DMS53 treated with DMSO at 0.1 percent for 48 hours (cell line): ENCODE results near the gene RPE.
A peak's percentile ranks its signal among the peaks of the same experiment; 100 is the strongest.

Experiments used
- DNase-seq: peaks from one replicate; lab custom pipeline; 2025; ENCODE audit not compliant: unreplicated experiment; lab: John Stamatoyannopoulos, UW

RPE gene

DNA sequence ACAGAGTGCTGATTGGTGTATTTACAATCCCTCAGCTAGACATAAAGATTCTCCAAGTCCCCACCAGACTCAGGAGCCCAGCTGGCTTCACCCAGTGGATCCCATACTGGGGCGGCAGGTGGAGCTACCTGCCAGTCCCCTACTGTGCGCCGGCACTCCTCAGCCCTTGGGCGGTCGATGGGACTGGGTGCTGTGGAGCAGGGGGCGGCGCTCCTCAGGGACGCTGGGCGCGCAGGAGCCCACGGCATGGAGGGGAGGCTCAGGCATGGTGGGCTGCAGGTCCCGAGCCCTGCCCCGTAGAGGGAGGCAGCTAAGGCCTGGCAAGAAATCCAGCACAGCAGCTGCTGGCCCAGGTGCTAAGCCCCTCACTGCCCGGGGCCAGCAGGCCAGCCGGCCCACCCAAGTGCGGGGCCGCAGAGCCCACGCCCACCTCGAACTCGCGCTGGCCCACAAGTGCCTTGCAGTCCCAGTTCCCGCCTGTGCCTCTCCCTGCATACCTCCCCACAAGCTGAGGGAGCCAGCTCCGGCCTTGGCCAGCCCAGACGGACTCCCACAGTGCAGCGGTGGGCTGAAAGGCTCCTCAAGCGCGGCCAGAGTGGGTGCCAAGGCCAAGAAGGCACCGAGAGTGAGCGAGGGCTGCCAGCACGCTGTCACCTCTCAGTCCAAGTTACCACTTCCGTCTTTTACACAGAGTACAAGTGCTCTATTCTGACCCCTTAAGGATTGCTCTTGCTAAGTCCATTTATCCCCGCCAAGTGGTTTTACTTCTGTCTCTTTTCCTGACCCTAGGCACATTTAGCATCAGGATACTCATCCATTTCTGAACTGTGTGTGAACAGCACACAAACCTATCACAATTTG, 1.7 kb upstream of the RPE start:
- no peak for DNase-seq

DNA sequence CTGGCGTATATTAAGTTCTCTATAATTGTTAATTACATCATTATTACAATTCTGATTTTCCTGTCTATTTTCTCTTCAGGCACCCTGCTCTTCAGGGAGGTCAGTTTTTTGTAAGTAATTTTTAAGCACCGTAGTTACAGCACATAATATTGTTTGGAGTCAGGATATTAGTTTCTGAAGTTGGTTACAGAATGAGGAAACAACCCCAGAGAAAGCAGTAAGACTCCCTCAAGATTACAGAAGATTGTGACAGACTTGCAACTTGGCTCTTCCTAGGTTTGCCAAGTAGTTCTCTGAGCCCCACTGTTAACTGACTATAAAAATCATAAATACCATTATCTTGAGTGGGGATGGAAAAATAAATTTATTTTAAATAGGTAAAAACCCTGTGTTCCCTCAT, 921 bp downstream of the RPE start:
- DNase-seq: no peak

DNA sequence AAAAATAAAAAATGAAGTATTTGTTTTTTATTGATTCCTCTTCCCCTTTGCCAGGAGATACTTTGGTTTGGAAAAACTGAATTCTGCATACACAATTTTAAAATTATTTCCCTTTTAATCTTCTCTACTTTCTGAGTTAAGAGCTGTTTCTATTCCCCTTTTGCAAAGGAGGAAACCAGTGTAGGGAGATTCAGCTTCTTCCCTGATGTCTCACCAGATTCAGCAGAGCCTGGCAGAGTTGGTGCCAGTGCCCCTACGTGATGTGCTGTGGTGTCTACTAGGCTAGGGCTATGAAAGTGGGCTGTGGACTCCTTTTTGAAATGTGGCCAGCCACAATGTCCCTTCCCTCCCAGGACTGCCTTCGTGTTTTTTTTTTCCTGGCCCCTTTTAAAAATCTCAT, 2.4 kb downstream of the RPE start:
- DNase-seq: no peak

DNA sequence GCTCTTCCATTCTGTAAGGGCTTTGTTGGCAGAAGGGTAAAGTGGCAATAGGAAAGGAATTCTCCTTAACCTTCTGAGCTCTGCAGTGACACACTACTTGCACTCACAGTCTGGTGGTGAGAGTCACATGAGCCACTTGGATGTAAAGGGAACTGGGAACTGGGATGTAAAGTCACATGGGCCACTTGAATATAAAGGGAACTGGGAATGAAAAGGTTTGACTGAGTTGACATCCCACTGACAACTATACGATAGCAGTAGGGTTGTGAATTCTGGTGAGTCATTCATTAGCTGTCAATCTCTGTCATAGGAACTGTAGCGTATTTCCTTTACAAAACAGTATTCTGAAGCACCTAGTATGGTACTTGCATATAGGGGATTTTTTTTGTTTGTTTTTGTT, 5.5 kb downstream of the RPE start:
- DNase-seq: no peak

DNA sequence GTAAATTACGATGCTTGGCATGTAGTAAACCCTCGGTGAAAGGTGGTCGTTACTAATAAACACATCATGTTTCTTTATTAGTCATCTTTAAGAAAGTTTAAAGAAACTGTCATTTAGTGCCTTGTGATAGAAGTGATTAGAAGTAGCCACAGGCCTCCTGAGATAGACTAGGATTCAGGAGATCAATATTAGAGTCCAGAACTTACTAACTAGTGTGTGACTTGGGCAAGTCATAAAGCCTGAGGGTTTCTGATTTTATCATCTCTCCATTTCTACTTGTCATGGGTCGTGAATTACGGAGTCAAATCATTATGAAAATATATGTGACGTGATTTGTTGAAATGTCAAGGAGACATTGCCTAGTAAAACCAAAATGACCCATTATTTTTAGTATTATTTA, 6.7 kb downstream of the RPE start:
- no peak for DNase-seq

DNA sequence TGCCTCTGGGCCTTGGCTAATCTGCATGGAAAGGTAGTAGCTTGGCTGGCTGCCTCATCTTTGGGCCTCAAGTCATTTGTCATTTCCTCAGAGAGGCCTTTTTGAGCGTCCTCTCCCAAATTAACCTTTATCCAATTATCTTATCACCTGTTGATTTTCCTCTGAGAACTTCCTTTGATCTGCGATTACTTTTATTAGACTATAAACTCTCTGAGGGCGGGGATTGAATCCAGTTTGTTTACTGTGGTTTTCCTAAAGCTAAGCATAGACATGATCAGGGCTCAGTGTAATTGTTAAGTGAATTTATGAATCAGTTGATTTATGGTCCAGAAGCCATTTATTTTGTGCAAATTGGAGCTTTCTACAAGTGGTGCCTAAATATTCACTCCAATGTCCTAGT, 7.5 kb downstream of the RPE start:
- no peak for DNase-seq

DNA sequence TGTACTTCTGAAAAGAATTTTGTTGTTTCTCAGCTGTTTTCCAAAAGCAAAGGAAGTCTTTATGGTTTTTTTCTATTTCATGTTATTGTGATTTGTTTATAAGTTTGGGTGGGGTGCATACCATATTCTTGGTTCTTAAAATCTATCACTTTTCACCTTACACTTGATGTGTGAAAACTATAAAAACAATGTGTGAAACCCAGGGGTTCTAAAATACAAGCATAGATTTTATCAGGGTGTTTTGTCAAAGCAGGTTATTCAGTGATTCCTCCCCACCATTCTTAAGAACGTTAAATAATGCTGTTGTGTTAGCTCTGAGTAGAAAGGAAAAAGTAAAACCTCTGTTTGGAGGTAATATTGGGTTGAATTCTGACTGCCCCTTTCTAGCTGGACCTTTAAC, 17.7 kb downstream of the RPE start:
- no peak for DNase-seq

DNA sequence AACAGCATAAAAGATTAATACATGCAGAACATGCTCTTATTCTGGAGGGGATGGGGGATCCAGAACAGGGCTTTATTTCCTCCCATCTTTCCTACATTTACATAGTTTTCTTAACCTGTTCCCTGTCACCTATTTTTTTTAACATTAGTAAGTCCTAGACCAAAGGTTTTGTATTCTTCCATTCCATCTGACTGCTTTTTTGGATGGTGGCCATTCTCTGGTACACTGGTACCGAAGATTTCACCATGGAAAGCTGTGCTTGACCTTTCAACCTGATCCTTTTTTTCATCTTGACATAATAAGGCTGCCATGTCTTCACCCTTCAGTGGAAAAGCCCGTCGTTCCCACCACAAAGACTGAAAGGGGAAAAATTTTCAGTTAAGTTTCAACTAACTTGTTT, 20.4 kb downstream of the RPE start:
- no peak for DNase-seq

DNA sequence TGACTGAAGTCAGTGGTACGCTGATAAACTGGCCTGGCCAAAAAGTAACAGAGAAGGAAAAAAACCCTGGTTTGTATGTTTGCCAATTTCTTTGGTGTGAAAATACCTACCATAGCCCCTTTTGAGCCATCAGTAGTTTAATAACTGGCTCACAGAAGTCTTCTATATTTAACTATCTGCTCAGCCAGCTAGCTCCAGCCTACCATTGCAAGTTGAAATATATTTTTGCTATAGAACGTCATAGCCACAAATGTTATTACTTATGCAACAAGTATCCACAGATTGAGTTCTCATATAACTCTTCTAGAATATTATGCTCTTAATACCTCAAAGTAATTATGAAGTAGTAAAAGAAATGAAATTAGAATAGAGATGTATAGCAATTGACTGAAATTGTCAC, 25.2 kb downstream of the RPE start:
- no peak for DNase-seq

DNA sequence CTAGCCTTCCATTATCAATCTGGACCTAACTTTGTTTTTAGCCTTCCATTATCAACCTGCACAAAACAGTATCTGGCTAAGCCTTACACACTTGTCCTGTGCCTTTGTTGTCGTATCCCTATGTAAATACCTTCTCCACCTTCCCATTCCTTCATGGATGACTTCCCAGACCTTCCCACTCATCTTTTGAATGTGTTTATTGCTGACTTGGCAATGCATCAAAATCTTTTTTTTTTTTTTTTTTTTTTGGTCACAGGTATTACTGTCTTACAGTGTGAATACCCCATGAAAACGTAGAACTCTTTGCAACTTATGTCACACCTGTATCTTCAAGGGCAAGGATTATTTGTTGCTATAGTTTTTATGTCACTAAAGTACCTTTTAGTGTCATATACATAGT, 25.7 kb downstream of the RPE start:
- DNase-seq: peak; percentile 12

DNA sequence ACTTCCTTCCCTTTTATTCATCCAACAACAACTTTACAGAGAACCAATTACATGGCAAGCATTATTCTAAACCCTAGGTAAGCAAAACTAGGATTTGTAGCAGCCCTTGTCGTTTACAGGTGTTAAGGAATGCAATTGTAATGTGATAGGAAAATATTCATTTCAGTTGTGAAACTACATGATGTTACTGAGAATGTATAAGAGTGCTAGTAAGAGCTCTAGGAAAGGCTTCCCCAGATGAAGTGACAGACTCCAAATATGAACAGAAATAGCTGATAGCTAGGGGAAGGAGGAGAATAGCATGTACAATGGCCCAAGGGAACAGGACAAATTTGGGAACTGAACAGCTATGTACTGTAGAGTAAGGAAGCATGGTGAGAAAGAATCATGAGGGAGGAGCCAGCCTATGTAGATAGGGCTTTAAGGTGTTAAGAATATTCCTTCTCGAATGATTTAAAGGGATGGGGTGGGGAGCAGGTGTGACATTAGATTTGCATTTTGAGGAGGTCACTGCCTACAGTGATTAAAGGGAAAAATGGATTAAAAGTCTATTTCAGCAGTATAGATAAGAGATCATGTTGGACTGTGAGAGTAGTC, 31.7 kb downstream of the RPE start:
- DNase-seq: no peak

DNA sequence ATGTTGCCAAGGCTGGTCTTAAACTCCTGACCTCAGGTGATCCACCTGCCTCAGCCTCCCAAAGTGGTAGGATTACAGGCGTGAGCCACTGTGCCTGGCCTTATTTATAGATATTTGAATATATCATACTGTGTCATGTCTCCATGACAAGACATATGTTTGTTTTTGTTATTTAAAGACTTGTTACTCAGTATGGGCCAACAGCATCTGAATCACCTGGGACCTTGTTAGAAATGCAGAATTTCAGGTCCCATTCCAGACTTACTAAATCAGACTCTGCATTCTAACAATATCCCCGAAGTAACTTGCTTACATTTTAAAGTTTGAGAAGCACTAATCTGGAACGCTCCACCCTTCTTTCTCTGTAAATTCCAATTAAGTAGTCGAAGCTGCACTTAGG, 33.2 kb downstream of the RPE start:
- no peak for DNase-seq

DNA sequence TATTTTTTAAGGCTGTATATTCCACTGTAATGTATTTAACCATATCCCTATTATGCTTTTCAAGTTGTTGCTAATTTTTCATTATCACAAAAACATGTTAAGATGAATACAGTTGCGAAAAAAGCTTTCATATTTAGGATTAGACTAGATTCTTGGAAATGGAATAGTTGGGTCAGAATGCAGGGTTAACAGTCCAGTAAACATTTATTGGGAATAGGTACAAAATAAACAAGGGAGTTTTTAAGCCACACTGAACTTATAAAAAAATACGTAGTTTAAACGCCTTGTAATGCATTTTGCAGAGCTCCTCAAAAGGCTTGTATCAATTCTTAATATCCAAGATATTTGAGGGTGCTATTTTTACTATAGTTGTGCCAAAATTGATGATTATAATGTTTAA, 35.6 kb downstream of the RPE start:
- no peak for DNase-seq

DNA sequence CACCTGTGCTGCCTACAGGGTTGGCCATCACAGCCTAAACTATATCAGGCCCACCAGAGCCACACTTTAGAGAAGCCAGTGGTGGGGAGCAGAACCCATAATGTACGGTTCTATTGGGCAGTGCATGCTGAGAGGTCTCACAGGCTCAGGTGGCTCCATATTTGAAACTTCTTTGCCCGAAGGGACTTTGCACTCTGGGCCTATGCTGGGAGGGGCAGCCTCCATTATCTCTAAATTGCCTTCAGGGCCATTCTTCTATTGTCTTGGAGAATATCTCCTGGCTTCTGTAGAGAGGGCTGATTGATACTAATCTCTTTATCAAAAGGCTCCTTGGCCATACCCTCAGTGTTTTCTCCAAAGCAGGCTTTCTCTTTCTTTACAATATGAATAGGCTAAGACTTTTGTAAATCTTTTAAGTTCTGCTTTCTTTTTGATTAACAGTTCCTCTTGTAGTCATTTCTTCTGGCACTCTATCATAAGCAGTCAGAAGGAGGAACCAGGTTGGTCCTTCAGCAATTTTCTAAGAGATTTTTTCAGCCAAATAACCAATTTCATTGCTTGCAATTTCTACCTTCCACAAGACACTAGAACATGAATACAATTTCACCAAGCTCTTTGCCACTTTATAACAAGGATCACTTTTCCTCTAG, 44.5 kb downstream of the RPE start:
- DNase-seq: no peak

DNA sequence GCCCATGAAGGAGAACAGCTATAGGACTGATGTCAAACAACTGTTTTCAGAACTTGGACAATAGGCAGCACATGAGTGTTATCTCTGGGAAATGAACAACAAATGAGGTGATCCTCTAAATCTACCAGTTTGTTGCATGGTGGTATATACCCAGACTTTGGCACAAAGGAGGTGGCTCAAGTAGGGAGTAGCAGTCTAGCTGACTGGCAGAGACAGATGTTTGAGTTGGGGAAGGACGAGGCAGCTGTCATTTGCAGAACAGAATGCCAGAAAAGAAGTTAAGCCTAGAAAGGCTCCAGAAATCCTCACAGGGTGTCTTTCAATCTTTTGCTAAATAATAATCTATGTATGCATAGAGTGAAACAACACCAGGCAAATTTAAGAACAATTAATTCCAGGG, 47.4 kb downstream of the RPE start:
- DNase-seq: no peak

DNA sequence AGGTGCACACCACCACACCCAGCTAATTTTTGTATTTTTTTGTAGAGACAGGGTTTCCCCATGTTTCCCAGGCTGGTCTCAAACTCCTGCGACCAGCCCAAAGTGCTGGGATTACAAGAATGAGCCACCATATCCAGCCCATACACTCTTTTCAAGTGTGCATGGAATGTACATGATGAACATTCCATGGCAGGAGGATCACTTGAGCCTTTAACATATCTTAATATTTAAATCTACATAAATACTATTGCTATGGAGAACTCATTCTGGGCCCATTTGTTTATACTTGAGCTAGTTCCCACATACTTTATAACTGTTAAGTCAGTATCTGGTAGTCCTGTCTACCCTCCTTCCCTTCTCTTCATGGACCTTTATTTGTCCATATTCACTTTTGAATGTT, 48.4 kb downstream of the RPE start:
- DNase-seq: no peak

DNA sequence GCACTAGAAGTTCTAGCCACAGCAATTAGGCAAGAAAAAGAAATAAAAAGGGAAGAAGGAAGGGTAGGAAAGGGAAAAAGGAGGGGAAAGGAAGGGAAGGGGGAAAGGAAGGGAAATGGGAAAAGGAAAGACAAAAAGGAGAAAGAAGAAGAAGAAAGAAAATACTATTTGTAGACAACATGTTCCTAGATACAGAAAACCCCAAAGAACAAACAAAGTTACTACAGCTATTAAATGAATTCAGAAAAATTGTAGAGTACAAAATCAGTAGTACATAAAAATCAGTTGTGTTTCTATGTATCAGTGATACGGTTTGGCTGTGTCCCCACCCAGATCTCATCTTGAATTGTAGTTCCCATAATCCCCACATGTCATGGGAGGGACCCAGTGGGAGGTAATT, 52.3 kb downstream of the RPE start:
- DNase-seq: no peak

DNA sequence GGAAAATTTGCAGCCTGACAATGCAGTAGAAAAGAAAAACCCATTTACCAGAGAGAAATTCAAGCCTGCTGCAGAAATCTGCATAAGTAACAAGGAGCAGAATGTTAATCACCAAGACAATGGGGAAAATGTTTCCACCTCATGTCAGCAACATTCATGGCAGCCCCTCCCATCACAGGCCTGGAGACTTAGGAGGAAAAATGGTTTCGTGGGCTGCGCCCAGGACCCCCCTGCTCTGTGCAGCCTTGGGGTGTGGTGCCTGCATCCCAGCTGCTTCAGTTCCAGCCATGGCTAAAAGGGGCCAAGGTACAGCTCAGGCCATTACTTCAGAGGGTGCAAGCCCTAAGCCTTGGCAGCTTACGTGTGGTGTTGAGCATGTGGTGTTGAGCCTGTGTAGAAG, 53.4 kb downstream of the RPE start:
- DNase-seq: no peak

DNA sequence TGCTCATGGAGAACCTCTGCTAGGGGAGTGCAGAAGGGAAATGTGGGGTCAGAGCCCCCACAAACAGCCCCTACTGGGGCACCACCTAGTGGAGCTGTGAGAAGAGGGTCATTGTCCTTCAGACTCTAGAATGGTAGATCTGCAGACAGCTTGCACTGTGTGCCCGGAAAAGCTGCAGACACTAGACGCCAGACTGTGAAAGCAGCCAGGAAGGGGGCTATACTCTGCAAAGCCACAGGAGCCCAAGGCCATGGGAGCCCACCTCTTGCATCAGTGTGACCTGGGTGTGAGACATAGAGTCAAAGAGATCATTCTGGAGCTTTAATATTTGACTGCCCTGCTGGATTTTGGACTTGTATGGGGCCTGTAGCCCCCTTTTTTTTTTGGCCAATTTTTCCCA, 60.9 kb downstream of the RPE start:
- DNase-seq: no peak
